Activated T-helper 9 cell treated with anti-CD3 and anti-CD28 coated beads, Interleukin-2, amount 50 U/mL, for 16 hours (primary cell): ENCODE results near the gene CAMTA1.

Experiments
- DNase-seq: peaks from one replicate; pipeline ENCODE4 v3.0.0-alpha.2; 2020; ENCODE audit warnings: low read depth

The CAMTA1 gene

GRCh38 chr1:7495962-7496361, 710.7 kb downstream of the CAMTA1 start:
- no peak for DNase-seq

- no peak for DNase-seq
Observed at GRCh38 chr1:7497107-7497637, 711.9 kb downstream of the CAMTA1 start.

- DNase-seq, result no peak
Observed at GRCh38 chr1:7500381-7501083, 715.3 kb downstream of the CAMTA1 start.

- no peak for DNase-seq
Observed at GRCh38 chr1:7501084-7501491, 715.8 kb downstream of the CAMTA1 start.

- no peak for DNase-seq
Observed at GRCh38 chr1:7501723-7502603, 716.7 kb downstream of the CAMTA1 start.

GRCh38 chr1:7503691-7504437, 718.6 kb downstream of the CAMTA1 start:
- no peak for DNase-seq

GRCh38 chr1:7504438-7504720, 719.1 kb downstream of the CAMTA1 start:
- DNase-seq, result no peak

- no peak for DNase-seq
Observed at GRCh38 chr1:7505094-7505770, 720.0 kb downstream of the CAMTA1 start.

GRCh38 chr1:7505771-7506453, 720.7 kb downstream of the CAMTA1 start:
- DNase-seq, result no peak

GRCh38 chr1:7506454-7507284, 721.4 kb downstream of the CAMTA1 start:
- DNase-seq, result no peak

GRCh38 chr1:7507285-7508019, 722.2 kb downstream of the CAMTA1 start:
- DNase-seq, result no peak

GRCh38 chr1:7508052-7508933, 723.0 kb downstream of the CAMTA1 start:
- no peak for DNase-seq

GRCh38 chr1:7508934-7509519, 723.8 kb downstream of the CAMTA1 start:
- no peak for DNase-seq

GRCh38 chr1:7509598-7509997, 724.3 kb downstream of the CAMTA1 start:
- no peak for DNase-seq

- DNase-seq, result no peak
Observed at GRCh38 chr1:7510389-7510931, 725.2 kb downstream of the CAMTA1 start.

- DNase-seq, result no peak
Observed at GRCh38 chr1:7511381-7511780, 726.1 kb downstream of the CAMTA1 start.

- no peak for DNase-seq
Observed at GRCh38 chr1:7513081-7513480, 727.8 kb downstream of the CAMTA1 start.

GRCh38 chr1:7515175-7515574, 729.9 kb downstream of the CAMTA1 start:
- DNase-seq, result no peak
